DND-41 (cell line): ENCODE results near the gene RGS9.

ENCODE experiments used
- EZH2 ChIP-seq: IDR thresholded peaks from 3 replicates; pipeline ENCODE4 v1.6.1; 2012; ENCODE audit warnings: borderline replicate concordance, low read depth, mild to moderate bottlenecking, moderate library complexity, low read length, inconsistent platforms; ENCODE audit not compliant: severe bottlenecking
- TF ChIP-seq, protein P1 (sequence below): IDR thresholded peaks from 2 replicates; pipeline ENCODE4 v1.5.1; 2012; ENCODE audit warnings: borderline replicate concordance, low read length, moderate library complexity, mild to moderate bottlenecking; ENCODE audit not compliant: poor library complexity, severe bottlenecking; ENCODE audit errors: extremely low read depth

DNA sequence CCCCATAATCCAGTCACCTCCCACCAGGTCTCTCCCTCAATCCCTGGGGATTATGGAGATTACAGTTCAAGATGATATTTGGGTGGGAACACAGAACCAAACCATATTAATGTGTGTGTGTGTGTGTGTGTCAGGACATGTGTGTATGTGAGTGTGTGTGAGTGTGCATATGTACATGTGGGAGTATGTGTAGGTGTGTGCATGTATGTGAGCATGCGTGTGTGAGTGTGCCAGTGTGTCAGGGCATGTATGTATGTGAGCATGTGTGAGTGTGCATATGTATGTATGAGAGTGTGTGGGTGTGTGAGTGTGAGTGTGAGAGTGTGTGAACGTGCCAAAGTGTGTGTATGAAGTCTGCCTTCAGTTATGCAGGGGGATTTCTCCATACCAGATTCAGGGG is 37.8 kb downstream of the RGS9 start:
- TF ChIP-seq, protein P1, sequence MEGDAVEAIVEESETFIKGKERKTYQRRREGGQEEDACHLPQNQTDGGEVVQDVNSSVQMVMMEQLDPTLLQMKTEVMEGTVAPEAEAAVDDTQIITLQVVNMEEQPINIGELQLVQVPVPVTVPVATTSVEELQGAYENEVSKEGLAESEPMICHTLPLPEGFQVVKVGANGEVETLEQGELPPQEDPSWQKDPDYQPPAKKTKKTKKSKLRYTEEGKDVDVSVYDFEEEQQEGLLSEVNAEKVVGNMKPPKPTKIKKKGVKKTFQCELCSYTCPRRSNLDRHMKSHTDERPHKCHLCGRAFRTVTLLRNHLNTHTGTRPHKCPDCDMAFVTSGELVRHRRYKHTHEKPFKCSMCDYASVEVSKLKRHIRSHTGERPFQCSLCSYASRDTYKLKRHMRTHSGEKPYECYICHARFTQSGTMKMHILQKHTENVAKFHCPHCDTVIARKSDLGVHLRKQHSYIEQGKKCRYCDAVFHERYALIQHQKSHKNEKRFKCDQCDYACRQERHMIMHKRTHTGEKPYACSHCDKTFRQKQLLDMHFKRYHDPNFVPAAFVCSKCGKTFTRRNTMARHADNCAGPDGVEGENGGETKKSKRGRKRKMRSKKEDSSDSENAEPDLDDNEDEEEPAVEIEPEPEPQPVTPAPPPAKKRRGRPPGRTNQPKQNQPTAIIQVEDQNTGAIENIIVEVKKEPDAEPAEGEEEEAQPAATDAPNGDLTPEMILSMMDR, result no peak
- TF ChIP-seq EZH2, result no peak
